GM20431 (cell line): ENCODE data around the gene ZNF683.
"Not testable (repeated sequence)": the region's sequence is repeated elsewhere in the genome, so short reads cannot be mapped to it uniquely, and the experiment has no call there.

ENCODE experiments used
- in situ Hi-C: fragments of 300-500 bp; cut with MseI, MboI; formaldehyde crosslinking; loops from one replicate; pipeline ENCODE4 v1.15.0; 2020; ENCODE audit warnings: low sequenced_read_pairs; ENCODE audit not compliant: unreplicated experiment

Gene ZNF683

GRCh38 chr1:26372611-26373010 is at the start of gene ZNF683:
TSS of gene ZNF683 (minus strand) at chr1:26372750. CDS start at chr1:26368571, 4,179 bp downstream.
- in situ Hi-C loops, result not testable (repeated sequence)

DNA sequence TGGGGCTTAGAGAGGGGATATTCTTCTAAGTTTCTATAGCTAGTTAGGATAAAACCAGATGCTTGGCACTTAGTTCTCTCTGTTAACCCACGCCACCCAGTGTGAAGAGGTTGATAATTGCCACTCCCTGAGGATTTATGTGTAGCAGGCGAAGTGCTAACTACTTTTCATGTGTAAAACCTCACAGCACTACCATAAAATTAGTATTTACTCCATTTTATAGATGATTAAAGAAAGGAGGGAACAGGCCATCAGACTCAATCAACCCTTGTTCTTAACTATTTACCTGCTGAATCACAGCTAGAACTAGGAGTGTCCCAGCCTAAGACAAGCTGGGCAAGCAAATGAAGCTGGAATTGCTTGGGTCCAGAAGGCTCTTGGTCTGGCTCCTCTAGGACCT is 46.9 kb upstream of the ZNF683 start:
- in situ Hi-C loops, result no loop called here

DNA sequence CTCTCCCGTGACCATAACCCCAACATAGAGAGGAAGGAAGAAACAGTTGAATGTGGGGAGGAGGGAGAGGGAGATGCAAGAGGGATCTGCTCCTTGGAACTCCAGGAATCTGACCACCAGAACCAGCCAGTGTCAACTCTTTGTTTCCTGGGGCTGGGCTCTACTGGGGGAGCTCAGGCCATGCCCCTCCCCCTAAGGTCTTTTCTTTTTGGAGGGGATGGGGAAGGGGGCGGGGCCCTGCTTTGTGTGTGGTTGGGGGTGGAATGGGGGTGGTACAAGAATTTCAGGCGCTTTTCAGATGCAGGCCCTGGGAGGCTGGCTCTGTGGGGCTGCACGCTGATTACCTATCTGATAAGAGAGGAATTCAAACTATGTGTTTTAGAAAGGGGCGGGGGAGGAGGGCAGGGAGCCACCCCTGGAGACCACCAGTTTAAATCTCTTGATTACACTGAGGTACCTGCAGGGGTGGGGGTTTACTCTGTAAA is 46.4 kb upstream of the ZNF683 start:
- in situ Hi-C loops, result no loop called here

DNA sequence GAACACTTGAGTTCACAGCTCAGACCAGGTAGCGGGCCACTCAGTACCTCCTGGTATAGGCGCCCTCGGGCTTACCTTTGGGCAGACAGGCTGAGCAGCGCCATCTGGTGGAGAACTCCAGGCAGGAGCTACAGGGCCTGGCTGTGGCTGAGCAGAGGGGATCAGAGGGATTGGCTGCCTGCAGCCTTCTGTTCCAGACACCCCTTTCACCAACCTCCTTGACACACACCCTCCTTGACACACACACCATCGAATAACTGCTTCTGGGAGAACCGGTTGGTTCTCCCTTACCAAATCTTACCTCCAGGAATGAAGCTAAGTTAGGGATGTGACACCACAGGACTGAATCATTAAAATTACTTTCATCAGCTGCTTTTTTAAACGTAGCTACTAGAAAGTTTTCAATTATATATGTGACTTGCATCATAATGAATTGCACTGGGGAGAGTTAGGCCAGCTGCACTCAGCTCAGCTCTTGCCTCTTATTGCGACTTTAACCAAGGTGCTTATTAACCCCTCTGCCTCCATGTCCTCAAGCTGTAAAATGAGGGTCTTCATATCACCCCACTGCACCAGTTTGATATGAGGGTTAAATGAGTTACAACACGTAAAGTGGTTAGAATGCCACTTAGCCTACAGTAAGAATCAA is 44.7 kb upstream of the ZNF683 start:
- in situ Hi-C loops, result no loop called here

DNA sequence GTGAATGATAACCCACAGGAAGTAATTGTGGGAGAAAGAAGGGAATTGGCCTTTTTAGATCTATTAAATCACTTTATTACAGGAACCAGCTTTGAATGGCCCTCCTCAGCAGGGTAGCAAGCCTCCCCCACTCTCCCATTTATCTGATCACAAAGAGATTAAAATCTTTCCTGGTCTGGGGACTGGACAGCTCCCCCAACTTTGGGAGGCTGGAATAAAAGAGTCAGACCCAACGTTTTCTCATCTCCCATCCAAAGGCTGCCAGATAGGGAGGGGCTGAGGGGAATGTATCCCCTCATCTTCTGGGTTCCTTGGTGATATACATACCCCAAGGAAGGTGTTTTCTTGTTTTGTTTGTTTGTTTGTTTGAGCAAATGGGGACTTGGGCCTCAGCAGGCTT is 40.5 kb upstream of the ZNF683 start:
- in situ Hi-C loops, result no loop called here

DNA sequence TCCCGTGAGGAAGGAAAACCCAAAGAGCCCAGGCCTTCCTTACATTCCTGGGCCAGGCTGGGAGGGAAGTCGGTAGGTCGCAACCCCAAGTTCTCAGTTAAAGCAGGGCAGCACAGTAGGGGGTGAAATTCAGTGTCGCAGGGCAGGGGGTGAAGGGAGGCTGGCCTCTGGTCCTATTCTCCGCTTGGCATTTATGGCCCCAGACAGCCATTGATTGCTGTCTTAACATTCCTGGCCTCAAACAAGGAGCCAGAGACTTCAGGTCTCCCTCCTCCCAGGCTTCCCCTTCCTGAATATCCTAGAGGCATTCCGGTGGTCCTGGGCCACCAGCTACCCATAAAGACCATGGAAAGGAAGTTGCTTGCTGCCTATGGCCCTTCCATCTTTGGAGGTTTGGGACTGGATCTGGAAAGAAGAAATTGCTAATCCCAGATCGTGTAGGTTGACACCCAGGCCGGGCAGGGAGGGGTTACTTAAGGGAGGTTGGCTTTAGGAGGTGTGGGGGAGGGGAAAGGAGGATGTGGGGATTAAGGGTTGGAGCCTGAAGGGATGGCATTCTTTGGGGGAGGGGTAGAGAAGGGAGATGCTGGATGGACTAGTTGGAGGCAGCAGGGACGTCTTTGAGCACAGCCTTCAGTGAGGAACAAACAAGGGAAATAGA is 39.8 kb upstream of the ZNF683 start:
- in situ Hi-C loops, result no loop called here

DNA sequence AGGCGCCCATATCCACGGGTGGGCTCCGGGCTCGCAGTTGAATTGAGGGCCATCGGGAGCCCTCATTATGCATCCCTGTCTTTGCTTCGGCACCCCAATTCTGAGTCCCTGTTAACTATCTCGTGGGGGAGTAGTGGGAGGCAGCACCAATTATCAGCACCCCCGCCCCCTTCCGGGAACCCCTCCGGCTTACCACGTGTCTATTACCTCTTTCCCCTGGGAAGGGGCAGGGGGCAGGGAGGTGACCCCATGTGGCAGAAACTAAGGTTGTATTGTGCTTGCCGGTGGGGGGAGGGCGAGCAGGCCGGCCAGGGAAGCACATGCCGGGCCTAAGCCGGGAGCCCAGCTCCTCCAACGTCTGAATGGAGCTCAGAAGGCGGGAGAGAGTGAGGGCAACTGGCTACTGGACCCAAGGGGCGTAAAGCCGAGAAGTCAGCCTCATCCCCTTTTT is 39.1 kb upstream of the ZNF683 start:
- in situ Hi-C loops, result no loop called here

DNA sequence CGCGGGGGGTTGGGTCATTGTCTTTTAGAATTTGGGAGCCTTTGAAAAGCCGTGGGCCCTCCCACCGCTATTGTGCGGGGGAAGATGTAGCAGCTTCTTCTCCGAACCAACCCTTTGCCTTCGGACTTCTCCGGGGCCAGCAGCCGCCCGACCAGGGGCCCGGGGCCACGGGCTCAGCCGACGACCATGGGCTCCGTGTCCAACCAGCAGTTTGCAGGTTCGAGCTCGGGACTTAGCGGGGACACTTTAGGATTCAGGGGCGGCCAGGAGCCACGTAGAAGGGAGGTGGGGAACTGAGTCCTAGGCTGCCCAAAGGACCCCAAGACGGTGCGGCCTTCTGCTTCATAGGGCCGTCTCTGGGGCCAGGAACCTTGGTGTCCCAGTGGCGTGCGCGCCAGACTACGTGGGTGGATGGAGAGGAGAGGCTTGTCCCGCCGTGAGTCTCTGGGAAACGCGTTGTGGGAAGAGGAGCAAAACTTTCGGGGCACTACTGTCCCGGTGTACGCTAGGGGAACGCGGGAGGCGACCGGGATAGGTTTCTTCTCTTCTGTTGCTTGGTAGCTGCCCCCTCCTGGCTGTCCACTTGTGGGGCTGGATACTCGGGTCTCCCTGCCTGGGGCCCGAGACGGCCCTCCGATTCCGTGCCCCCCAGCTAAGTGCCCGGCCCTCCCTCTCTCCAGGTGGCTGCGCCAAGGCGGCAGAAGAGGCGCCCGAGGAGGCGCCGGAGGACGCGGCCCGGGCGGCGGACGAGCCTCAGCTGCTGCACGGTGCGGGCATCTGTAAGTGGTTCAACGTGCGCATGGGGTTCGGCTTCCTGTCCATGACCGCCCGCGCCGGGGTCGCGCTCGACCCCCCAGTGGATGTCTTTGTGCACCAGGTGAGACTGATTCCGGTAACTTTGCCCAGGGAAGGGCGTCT is 38.4 kb upstream of the ZNF683 start, which contains the start of gene LIN28A:
TSS of gene LIN28A (plus strand) at position 112 of the 918 bp plus-strand sequence. CDS start at position 187, 75 bp downstream.
- in situ Hi-C loops, result no loop called here

DNA sequence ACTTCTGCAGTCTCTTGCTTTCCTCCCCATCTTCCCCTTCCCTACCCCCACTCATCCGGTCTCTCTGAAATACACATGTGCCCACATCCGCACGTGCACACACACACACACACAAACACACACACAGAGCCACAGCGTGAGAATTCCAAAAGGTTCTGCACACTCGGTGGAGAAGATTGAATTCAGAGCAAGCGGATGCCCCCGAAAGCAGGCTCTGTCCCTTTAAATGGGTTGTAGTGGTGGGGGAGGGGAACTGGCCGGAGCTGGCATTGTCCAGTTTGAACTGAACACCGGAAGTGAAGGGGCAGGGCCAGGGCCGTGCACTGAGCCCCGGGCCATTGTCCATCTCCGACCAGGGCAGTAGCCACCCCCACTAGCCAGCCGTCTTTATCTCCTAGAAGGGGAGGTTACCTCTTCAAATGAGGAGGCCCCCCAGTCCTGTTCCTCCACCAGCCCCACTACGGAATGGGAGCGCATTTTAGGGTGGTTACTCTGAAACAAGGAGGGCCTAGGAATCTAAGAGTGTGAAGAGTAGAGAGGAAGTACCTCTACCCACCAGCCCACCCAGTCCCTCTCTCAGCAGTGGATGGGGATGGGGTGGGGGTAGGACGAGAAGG is 36.7 kb upstream of the ZNF683 start:
- in situ Hi-C loops, result no loop called here

- in situ Hi-C loops, result no loop called here
Observed at GRCh38 chr1:26408604-26409003, 36.1 kb upstream of the ZNF683 start.

GRCh38 chr1:26405281-26405915 is 32.8 kb upstream of the ZNF683 start:
- in situ Hi-C loops, result no loop called here

GRCh38 chr1:26404641-26405040 is 32.1 kb upstream of the ZNF683 start:
- in situ Hi-C loops, result no loop called here

DNA sequence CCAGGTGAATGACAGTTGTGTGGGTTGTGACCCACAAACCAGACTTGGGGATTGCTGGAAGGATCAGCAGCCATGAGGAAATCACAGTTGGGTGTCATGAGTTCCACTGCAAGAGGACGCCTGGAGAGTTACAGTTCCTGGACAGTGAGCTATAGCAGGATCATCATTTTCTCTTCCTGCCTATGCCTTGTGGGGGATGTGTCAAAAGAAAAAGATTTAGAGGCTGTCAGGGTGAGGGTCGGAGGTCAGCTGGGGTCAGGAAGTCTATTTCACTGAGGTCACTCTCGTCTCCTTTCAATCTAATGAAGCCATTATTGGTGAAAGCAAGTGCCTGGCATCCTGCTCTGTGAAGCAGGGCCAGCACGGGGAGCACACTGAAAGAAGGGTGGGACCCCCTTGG is 31.1 kb upstream of the ZNF683 start:
- in situ Hi-C loops, result no loop called here

DNA sequence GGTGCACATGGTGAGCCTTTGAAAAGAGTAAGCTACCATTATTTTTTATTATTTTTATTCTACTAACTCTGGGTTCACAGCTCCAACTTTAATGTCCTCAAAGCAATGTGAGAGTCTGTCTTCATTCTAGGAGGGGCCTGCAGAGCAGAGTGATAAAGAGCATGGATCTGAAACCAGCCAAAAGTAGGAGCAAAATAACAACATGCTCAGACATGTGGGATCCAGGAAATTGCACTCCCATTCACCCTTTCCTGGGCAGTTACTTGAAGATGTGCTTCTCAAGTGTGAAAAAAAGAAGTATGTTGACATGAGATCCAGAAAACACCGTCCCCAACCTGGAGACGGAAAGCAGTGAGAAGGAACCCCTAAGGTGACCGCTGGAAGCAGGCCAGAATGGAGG is 29.3 kb upstream of the ZNF683 start:
- in situ Hi-C loops, result no loop called here

GRCh38 chr1:26399034-26399433 is 26.5 kb upstream of the ZNF683 start:
- in situ Hi-C loops, result no loop called here

DNA sequence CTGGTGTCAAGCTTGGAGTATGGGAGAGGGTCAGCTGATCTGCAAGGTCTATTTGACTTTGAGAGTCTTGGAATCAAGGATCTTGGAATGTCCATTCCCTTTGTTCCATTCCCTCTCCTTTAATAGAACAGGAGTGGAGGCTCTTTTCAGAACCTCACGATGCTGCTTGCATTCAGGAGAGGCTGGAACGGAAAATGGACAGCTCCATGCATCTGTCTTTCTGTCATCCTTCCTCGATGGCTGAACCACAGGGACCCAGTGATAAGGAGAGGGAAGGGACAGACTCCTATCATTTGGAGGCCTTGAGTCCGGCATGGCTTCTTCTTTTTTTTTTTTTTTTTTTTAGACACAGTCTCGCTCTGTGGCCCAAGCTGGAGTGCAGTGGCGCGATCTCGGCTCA is 23.2 kb upstream of the ZNF683 start:
- in situ Hi-C loops, result no loop called here

- in situ Hi-C loops, result no loop called here
Observed at GRCh38 chr1:26391450-26391849, 18.9 kb upstream of the ZNF683 start.

DNA sequence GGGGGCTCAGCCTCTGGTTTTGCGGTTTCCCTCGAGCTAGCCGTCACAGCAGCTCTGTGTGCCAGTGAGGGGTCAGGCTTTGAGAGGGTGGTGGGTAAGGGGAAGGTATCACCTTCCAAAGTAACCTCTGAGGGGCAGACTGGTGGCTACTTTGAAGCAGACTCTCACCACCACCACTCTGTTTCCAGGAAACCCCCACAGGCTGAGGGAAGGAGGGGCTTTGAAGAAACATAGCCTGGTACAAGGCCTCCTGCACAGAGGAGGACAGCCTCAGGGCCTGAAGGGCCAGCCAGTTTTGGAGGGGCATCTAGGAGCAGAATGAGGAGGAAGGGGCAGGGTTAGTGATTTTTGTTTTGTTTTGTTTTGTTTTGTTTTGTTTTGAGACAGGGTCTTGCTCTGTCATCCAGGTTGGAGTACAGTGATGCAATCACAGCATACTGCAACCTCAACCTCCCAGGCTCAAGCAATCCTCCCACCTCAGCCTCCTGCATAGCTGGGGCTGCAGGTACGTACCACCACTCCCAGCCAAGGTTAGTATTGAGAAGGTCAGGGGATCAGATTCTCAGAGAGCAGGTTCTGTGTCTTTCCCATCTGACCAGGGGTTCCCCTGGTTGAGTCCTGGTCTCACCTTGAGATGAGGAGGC is 17.2 kb upstream of the ZNF683 start:
- in situ Hi-C loops, result no loop called here

- in situ Hi-C loops, result no loop called here
Observed at GRCh38 chr1:26388791-26389445, 16.4 kb upstream of the ZNF683 start.
